Measurements from ENCODE around the gene KCNQ2.

DNA sequence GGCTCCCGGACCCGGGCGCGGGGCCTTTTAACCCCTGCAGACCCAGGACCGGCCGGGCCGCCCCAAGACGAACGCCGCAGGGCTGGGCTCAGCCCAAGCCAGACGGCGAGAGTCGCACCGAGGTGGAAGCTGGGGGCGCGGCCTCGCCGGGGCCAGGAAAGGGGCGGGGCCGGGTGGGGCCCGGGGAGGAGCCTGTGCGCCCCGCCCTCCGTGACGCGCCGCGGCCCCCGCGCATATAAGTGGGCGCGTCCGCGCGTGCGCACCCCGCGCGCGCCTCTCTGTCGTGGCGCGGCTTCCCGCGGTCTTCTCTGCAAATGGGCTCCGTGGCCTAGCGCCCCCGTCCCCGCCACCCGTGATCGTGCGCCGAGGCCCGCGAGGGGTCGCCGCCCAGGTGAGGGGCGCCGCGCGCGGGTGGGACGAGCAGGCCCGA lies 48.1 kb upstream of the KCNQ2 start, which contains the start of gene PPDPF:
- TF ChIP-seq GATA2 (IDR thresholded peaks at IDR 0.05; ENCODE audit: low read depth, low read length) (no peak), GATA3 (IDR thresholded peaks at IDR 0.05; ENCODE audit: low read depth, low read length) (no peak)
